Breast epithelium (tissue), 3 donors: ENCODE data around the gene ANXA6.

ENCODE experiments used
- CTCF ChIP-seq, 3 donors: fragments of 450-650 bp; IDR thresholded peaks; one replicate each; pipeline ENCODE4 v1.5.1; 2016 to 2017; ENCODE audit warnings: antibody characterized with exemption in 3 of 3, mild to moderate bottlenecking in 3 of 3, moderate library complexity in 3 of 3
- POLR2A ChIP-seq: fragments of 450-650 bp; IDR thresholded peaks from one replicate; pipeline ENCODE4 v1.6.1; 2016; ENCODE audit warnings: antibody characterized with exemption, mild to moderate bottlenecking, moderate library complexity
- POLR2AphosphoS5 ChIP-seq, 3 donors: sonication (generic); formaldehyde crosslinking; IDR thresholded peaks; one replicate each; pipeline ENCODE4 v1.6.1; 2017; ENCODE audit warnings: antibody characterized with exemption in 3 of 3

GRCh38 chr5:151056379-151057325, 100.9 kb downstream of the ANXA6 start:
- no peak for TF ChIP-seq CTCF (IDR thresholded peaks at IDR 0.05)
- TF ChIP-seq POLR2AphosphoS5 (IDR thresholded peaks at IDR 0.05), result no peak
- TF ChIP-seq POLR2A, result no peak
